Activated naive CD4-positive, alpha-beta T cell treated with anti-CD3 and anti-CD28 coated beads, Interleukin-2, amount 50 U/mL, for 16 hours (primary cell): ENCODE measurements around the gene RPL31.
A peak's percentile ranks its signal among the peaks of the same experiment; 100 is the strongest.

ENCODE experiments used
- DNase-seq: peaks from one replicate; pipeline ENCODE4 v3.0.0-alpha.2; 2020

RPL31 gene

GRCh38 chr2:101001691-101002561 is at the start of gene RPL31:
RPL31 (plus strand) TSS chr2:101002289; CDS start chr2:101002702, 413 bp downstream.
- peak; percentile 97 for DNase-seq

GRCh38 chr2:100952512-100952911 is 49.6 kb upstream of the RPL31 start:
- DNase-seq, result no peak

DNA sequence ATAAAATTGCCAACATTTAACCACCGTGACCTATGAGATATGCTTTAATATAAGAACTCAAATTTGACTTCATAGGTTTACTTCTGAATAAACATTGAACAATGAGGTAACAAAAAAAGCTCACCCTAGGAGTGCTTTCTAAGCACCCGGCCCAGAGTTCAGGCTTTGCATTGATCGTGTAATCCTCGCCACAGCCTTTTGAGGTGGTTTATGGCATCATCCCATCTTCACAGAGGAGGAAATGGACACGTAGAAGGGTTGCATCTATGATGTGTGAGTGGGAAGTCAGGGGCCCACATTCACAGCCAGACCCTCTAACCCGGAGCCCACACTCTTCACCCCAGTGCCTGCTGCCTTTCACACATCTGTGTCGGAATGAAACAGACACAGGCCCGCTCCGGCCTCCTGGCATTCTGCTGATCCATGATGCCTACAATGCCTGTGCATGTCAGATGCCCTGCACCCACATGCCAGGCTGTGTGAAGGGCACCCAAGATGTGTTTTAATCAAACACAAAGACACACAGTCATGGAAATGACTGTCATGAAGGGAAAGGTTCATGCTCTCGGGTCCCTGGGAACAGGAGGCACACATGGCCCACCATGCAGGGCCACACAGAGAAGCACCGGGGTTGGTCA is 48.6 kb upstream of the RPL31 start:
- no peak for DNase-seq

- no peak for DNase-seq
Observed at GRCh38 chr2:100954044-100954420, 48.1 kb upstream of the RPL31 start.

DNA sequence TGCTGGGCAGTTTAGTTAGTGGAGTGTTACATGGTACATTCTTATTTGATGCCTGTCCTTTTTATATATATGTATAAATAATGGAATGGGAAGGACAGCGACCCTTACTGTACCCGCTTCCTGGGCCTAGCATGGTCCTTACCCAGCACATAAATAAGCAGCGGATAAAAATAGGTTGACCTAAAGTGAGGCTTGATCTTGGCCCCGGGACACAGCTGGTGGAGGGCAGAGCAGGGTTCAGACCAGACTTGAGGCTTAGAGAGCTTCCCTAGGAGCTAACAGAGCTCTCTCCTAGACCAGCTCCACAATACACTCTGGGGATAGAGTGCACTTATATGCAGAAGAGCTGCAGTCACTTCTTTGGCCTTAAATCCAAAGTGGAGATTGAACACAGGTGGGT is 46.9 kb upstream of the RPL31 start:
- DNase-seq, result no peak

- no peak for DNase-seq
Observed at GRCh38 chr2:100956081-100956480, 46.0 kb upstream of the RPL31 start.

GRCh38 chr2:100957996-100958653 is 44.0 kb upstream of the RPL31 start:
- DNase-seq, result no peak

- DNase-seq, result no peak
Observed at GRCh38 chr2:100959225-100959880, 42.7 kb upstream of the RPL31 start.

GRCh38 chr2:100960688-100961087 is 41.4 kb upstream of the RPL31 start:
- no peak for DNase-seq

- DNase-seq, result no peak
Observed at GRCh38 chr2:100962366-100963025, 39.6 kb upstream of the RPL31 start.

DNA sequence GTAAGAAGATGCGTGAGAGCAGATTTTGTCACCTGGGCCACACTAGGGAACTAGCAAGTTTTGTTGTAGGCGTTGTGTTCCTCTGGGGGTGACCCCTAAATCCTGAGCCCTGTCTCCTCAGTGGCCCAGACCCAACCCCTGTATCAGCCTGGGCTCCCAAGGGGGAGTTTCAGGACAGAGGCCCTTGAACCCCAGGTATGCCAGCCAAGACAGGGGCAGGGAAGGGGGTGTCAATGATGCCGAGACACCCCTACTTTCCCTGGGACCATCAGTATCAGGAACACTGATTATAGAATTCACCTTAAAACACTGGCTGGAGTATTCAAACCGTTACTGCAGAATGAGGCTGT is 39.1 kb upstream of the RPL31 start:
- DNase-seq, result no peak

DNA sequence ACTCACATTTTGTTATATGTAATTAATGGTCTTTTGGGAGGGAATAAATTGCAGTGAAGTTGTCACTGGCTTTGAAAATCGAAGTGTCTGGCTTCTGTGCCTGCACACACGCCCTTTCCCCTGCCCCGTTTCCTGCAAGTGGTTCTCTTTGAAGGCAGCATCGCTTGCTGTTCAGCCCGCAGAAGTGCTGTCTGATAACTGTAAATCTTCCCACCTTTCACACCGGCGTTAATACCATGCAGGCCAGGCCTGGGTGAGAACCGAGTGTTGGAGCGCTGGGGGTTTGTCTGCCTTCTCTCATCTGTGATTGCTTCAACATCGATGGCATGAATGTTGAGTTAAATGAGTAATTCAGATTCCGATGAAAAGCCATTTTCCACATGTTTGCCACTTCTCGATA is 37.9 kb upstream of the RPL31 start:
- no peak for DNase-seq

DNA sequence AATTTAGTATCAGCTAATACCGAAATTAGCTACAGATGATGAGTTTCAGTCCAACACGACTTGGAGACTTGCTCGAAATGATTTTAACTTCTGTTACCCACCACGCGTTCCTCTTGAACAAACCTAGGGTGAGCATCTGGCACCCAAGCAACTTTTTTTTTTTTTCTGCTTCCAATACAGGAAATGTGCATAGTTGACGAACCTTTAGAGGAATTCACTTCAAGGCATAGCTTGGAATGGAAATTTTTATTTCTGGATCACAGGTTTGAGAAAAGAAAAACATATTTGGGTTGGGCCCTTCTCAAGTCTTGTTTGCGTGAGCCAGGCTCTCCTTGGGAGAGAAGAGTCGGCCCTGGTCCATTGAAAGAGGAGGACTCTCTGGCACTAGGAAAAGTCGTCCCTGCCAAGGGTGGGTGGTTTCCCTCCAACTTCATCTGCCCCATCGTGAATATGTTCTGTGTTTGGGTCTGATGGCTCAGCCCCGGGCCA is 37.4 kb upstream of the RPL31 start:
- no peak for DNase-seq

DNA sequence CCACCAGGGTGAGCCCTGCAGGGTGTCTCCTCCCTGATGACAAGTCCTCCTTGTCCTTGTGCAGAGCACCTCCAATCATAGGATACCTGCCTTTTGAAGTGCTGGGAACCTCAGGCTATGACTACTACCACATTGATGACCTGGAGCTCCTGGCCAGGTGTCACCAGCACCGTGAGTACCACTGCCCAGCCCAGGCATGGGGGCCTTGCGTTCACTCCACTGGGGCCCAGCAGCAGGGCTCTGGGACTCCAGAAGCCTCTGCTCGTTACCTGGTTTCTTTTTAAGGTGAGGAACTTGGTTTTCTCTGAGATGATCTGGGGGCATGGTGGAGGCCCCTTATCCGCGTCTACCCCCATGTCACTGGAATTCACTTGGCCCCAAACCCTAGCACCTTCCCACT is 36.5 kb upstream of the RPL31 start:
- DNase-seq, result no peak

GRCh38 chr2:100967716-100968115 is 34.4 kb upstream of the RPL31 start:
- no peak for DNase-seq

GRCh38 chr2:100968146-100969145 is 33.6 kb upstream of the RPL31 start:
- DNase-seq, result no peak

- no peak for DNase-seq
Observed at GRCh38 chr2:100969998-100970397, 32.1 kb upstream of the RPL31 start.

DNA sequence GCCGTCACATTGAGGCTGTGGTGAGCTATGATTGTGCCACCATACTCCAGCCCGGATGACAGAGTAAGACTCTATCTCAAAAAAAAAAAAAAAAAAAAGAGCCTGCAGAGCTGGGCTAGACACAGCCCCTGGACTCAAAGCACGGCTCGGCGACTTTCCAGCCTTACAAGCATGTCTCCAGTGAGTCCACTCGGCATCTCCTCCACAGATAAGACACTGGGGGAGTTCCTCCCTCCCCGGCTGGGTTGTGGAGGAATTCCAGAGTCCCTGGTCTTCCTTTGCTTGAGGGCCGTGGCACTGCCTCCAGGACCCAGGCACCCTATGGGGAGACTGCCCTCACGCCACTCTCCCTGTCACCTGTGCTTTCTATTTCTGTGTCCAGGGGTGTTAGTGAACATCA is 30.9 kb upstream of the RPL31 start:
- no peak for DNase-seq

DNA sequence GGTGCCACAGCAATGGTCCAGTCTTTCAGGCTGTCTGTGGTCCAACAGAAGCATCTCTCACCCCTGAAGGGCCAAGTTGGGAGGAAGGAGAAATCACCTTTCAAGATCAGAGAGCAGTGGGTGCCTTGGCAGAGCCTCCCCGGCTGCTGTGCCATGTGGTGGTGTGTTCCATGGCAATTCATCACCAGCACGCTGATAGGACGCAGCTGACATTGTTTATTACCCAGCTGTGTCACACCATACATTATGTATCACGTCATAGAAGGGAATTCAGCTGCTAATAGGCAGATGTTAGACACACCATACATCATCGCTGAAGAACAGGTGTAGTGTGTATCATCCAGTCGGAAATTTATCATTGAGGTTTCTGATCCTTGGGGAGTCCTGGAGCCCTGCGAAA is 29.6 kb upstream of the RPL31 start:
- DNase-seq, result no peak

GRCh38 chr2:100974712-100975520 is 27.2 kb upstream of the RPL31 start:
- DNase-seq, result no peak

DNA sequence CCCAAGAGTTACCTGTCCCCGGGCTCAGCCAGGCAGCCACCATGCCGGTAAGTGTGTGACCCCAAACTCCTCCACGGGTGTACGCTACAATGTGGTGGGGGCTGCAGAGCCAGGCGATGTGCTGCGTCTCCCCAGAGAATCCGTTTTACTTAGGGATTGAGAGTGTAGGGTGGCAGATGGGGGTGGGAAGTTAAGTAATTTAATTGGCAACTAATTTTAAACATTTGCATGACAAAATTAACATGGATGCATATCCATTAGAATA is 26.6 kb upstream of the RPL31 start:
- no peak for DNase-seq
